A549 (cell line): ENCODE data around the gene SUSD5. TPM values are rescaled to one million over a fixed set of nuclear protein-coding genes. Genes with fewer than 3 reads are reported as not detected.

Experiments used
- ATAC-seq, 2 experiments: fragments of 200-7000 bp in 1 of 2; fragments of >200 bp in 1 of 2; cut with Nextera tagmentation in 1 of 2; cut with Tn5 transposase in 1 of 2; 3 replicates each; pipeline versions ENCODE4 v1.8.0 to v1.9.1; 2018 to 2020; ENCODE audit warnings: mild to moderate bottlenecking in 1 of 2, moderate library complexity in 1 of 2
- CTCF ChIA-PET: fragments of 300-600 bp; sonication (Branson Sonifier 250); formaldehyde crosslinking; extraction: SDS; loops from one replicate; lab custom pipeline; 2021; ENCODE audit warnings: antibody characterized with exemption, inconsistent platforms; lab: Yijun Ruan, JAX
- POLR2A ChIA-PET: fragments of 350-600 bp; formaldehyde crosslinking; extraction: SDS; loops from one replicate; lab custom pipeline; 2021; ENCODE audit warnings: antibody characterized with exemption, inconsistent platforms; lab: Yijun Ruan, JAX
- DNase-seq, 2 experiments: peaks; one replicate each; pipeline versions ENCODE4 v3.0.0 to v3.0.0-alpha.2; 2011 to 2016; ENCODE audit warnings: low read depth in 1 of 2, low spot score in 1 of 2
- FAIRE-seq: peaks from 2 replicates; lab custom pipeline; 2011; peaks lifted over from hg19 to GRCh38; lab: Jason Lieb, UNC
- H3K27ac ChIP-seq, 2 experiments: fragments of >200 bp; sonication (Bioruptor Twin); formaldehyde crosslinking; 3 replicates each; pipeline ENCODE4 v1.5.1; 2016 to 2017
- H3K4me1 ChIP-seq: fragments of >200 bp; sonication (Bioruptor Twin); formaldehyde crosslinking; 3 replicates; pipeline ENCODE4 v1.6.1; 2016
- H3K4me2 ChIP-seq: fragments of >200 bp; sonication (Bioruptor Twin); formaldehyde crosslinking; 3 replicates; pipeline ENCODE4 v1.6.1; 2016
- H3K4me3 ChIP-seq: fragments of >200 bp; sonication (Bioruptor Twin); formaldehyde crosslinking; 3 replicates; pipeline ENCODE4 v1.5.1; 2016
- H3K9me3 ChIP-seq: fragments of >200 bp; sonication (Bioruptor Twin); formaldehyde crosslinking; 3 replicates; pipeline ENCODE4 v1.6.1; 2016
- CEBPB ChIP-seq, 2 experiments: fragments of >200 bp in 1 of 2; sonication (Bioruptor Twin) in 1 of 2; formaldehyde crosslinking in 1 of 2; IDR thresholded peaks; 2 replicates each; pipeline ENCODE4 v1.6.1; 2012 to 2016
- EHF ChIP-seq: fragments of 250-450 bp; sonication (Bioruptor Pico); IDR thresholded peaks from 2 replicates; pipeline ENCODE4 v1.5.0; 2020; ENCODE audit warnings: mild to moderate bottlenecking
- EP300 ChIP-seq, 2 experiments: fragments of >200 bp; sonication (Bioruptor Twin); formaldehyde crosslinking; IDR thresholded peaks; 2 replicates in 1 of 2; 3 replicates in 1 of 2; pipeline ENCODE4 v1.6.1; 2016 to 2017
- ESRRA ChIP-seq: fragments of 150-350 bp; IDR thresholded peaks from 2 replicates; pipeline ENCODE4 v1.6.1; 2014; ENCODE audit warnings: mild to moderate bottlenecking, low read length, borderline replicate concordance
- FOXS1 ChIP-seq: fragments of 250-450 bp; sonication (Bioruptor Pico); IDR thresholded peaks from 2 replicates; pipeline ENCODE4 v1.5.0; 2020; ENCODE audit warnings: mild to moderate bottlenecking, moderate library complexity
- GATA3 ChIP-seq: IDR thresholded peaks from 2 replicates; pipeline ENCODE4 v1.6.1; 2012; ENCODE audit warnings: borderline replicate concordance
- HOXB13 ChIP-seq: fragments of 250-450 bp; sonication (Bioruptor Pico); IDR thresholded peaks from 2 replicates; pipeline ENCODE4 v1.5.0; 2020; ENCODE audit warnings: low read depth, mild to moderate bottlenecking, moderate library complexity
- MAFK ChIP-seq: fragments of 450-650 bp; IDR thresholded peaks from 2 replicates; pipeline ENCODE4 v1.6.1; 2014; ENCODE audit not compliant: partially characterized antibody
- MAZ ChIP-seq: fragments of 150-350 bp; IDR thresholded peaks from 2 replicates; pipeline ENCODE4 v1.6.1; 2014; ENCODE audit warnings: antibody characterized with exemption, low read depth, low read length, borderline replicate concordance
- NFE2L2 ChIP-seq: fragments of 150-350 bp; conservative IDR thresholded peaks from 2 replicates; pipeline ENCODE4 v1.6.1; 2014; ENCODE audit warnings: low read length
- NPAS2 ChIP-seq: fragments of 250-450 bp; sonication (Bioruptor Pico); IDR thresholded peaks from 2 replicates; pipeline ENCODE4 v1.8.0; 2022; ENCODE audit warnings: mild to moderate bottlenecking, moderate library complexity, borderline replicate concordance
- PHF8 ChIP-seq: fragments of 200-600 bp; sonication (generic); IDR thresholded peaks from 2 replicates; pipeline ENCODE4 v1.6.1; 2016; ENCODE audit warnings: low read depth, mild to moderate bottlenecking, antibody characterized with exemption, moderate library complexity, borderline replicate concordance
- POLR2AphosphoS2 ChIP-seq: conservative IDR thresholded peaks from 2 replicates; pipeline ENCODE4 v1.6.1; 2012; ENCODE audit warnings: low read length, improper control_type of control experiment, inconsistent platforms
- RCOR1 ChIP-seq: fragments of 150-350 bp; IDR thresholded peaks from 2 replicates; pipeline ENCODE4 v1.6.1; 2014; ENCODE audit warnings: antibody characterized with exemption, low read length, low read depth
- SMC3 ChIP-seq: fragments of >200 bp; sonication (Bioruptor Twin); formaldehyde crosslinking; IDR thresholded peaks from 3 replicates; pipeline ENCODE4 v1.6.1; 2018; ENCODE audit warnings: inconsistent platforms
- ZC3H11A ChIP-seq: fragments of 450-650 bp; IDR thresholded peaks from 2 replicates; pipeline ENCODE4 v1.6.1; 2014; ENCODE audit warnings: antibody characterized with exemption, mild to moderate bottlenecking
- ZFP36 ChIP-seq: fragments of 450-650 bp; IDR thresholded peaks from 2 replicates; pipeline ENCODE4 v1.6.1; 2014; ENCODE audit warnings: borderline replicate concordance; ENCODE audit not compliant: partially characterized antibody
- ZNF302 ChIP-seq: fragments of 250-450 bp; sonication (Bioruptor Pico); IDR thresholded peaks from 2 replicates; pipeline ENCODE4 v1.9.0; 2021; ENCODE audit warnings: inconsistent platforms, mild to moderate bottlenecking, moderate library complexity
- WGBS: methylation state at CpG from one replicate; pipeline ENCODE4 v1.1.6; 2017; ENCODE audit errors: missing lambda C conversion rate; 5-methylcytosine and 5-hydroxymethylcytosine counted together
- polyA plus RNA-seq, 4 experiments: library from polyadenylated mRNA; depleted of rRNA in 3 of 4; stranded (reverse); fragments of >200 nt; fragmentation: RNase III in 1 of 4; extraction: RNeasy Plus Mini Kit Qiagen cat#74134 plus additional on column Dnase treatment in 1 of 4; gene quantifications; 2 replicates in 3 of 4; 3 replicates in 1 of 4; pipeline ENCODE4 v1.2.3, GENCODE V29; 2011 to 2017
- TF ChIP-seq, protein P1 (sequence below): fragments of 250-450 bp; sonication (Bioruptor Pico); IDR thresholded peaks from 2 replicates; pipeline ENCODE4 v1.5.0; 2020; ENCODE audit warnings: low read depth, mild to moderate bottlenecking, moderate library complexity
- TF ChIP-seq, protein P2 (sequence below): fragments of 450-650 bp; IDR thresholded peaks from 2 replicates; pipeline ENCODE4 v1.6.1; 2014; ENCODE audit warnings: antibody characterized with exemption
- TF ChIP-seq, protein P3 (sequence below): fragments of 250-450 bp; sonication (Bioruptor Pico); IDR thresholded peaks from 2 replicates; pipeline ENCODE4 v1.5.0; 2021; ENCODE audit warnings: mild to moderate bottlenecking, moderate library complexity, borderline replicate concordance
- TF ChIP-seq, protein P4 (sequence below): IDR thresholded peaks from 2 replicates; pipeline ENCODE4 v1.6.1; 2012
- TF ChIP-seq, protein P5 (sequence below): IDR thresholded peaks from 2 replicates; pipeline ENCODE4 v1.6.1; 2012

SUSD5 gene
- polyA plus RNA-seq, 2 of the 4 experiments (the other 2 are of a cell fraction) = 0.63 to 1.7 TPM

DNA sequence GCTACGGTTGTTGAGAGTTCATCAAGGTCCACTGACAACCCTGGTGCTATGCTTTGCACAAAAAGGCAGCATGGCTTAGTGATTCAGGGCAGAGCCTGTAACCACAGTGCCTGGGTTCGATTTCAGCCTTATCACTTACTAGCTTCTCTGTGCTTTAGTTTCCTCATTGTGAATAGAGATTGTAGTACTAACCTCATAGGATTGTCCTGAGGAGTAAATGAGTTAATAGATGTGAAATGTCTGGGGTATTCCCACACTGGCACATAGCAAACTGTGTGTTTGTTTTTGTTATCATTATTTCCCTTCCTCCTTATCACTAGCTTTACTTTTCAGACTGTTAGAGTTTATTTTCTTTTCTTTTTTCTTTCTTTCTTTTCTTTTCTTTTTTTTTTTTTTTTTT, 88.5 kb downstream of the SUSD5 start (continued):
- TF ChIP-seq, protein P1, sequence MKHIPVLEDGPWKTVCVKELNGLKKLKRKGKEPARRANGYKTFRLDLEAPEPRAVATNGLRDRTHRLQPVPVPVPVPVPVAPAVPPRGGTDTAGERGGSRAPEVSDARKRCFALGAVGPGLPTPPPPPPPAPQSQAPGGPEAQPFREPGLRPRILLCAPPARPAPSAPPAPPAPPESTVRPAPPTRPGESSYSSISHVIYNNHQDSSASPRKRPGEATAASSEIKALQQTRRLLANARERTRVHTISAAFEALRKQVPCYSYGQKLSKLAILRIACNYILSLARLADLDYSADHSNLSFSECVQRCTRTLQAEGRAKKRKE (CRISPR knock-in tag) = no peak
- TF ChIP-seq SMC3 = no peak

DNA sequence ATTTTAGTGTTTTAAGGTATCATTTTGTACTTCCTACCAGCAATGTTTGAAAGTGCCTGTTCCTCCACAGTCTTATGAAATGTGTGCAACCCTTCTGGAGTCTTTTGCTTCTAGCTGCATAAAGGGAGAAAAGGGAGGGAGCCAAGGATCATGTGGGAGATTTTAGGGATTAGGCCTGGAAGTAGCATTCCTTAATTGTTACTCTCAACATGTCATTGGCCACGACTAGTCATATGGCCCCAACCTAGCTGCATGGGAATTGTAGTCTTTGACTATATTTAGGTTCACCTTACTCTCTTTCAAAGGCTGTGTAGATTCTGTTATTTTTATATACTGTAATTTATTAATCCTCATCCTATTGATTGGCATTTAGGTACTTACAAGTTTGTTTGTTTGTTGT, 89.9 kb downstream of the SUSD5 start:
- TF ChIP-seq GATA3 (no peak), ZNF302 (CRISPR knock-in tag) (no peak)
- TF ChIP-seq, protein P2, sequence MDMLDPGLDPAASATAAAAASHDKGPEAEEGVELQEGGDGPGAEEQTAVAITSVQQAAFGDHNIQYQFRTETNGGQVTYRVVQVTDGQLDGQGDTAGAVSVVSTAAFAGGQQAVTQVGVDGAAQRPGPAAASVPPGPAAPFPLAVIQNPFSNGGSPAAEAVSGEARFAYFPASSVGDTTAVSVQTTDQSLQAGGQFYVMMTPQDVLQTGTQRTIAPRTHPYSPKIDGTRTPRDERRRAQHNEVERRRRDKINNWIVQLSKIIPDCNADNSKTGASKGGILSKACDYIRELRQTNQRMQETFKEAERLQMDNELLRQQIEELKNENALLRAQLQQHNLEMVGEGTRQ = 0 out of 2 replicates have a peak, but pooled peaks have one; percentile 28
- CTCF ChIA-PET = interaction anchor here (0.8 to 8.3 kb wide), 3 partner anchors 23 to 658 kb away, joined by 3 to 187 read pairs (median 3); no protein-coding TSS in a partner anchor
- FAIRE-seq = no peak

DNA sequence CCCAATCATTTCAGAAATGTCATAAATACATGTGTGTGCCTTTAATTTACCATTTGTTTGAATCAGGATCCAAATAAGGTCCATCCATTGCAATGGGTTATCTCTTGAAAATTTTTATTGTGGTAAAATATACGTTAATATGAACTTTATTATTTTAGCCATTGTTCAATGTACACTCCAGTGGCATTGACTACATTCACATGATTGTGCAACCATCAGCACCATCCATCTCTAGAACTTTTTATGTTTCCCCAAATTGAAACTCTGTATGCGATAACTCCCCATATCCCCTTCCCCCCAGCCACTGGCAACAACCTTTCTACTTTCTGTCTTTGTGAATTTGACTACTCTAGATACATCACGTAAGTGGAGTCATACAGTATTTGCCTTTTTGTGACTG, 92.8 kb downstream of the SUSD5 start:
- no peak for ATAC-seq
- Histone ChIP-seq H3K4me1 (peaks cover 6% of the 10 kb centered on the region), H3K9me3 (no peaks in the 10 kb centered on the region), H3K4me3 (no peak overlapping the region), H3K4me2 (no peak overlapping the region), H3K27ac (no peak overlapping the region)
- DNase-seq = no peak
- TF ChIP-seq ESRRA = no peak
- TF ChIP-seq CEBPB (IDR thresholded peaks at IDR 0.05) = peak in 1 of 2 experiments; percentile 6; a peak in 1 of 4 replicates
- ChIA-PET CTCF (interaction anchor here (0.6 to 8.3 kb wide), 2 partner anchors 10 to 245 kb away, joined by 4 to 187 read pairs; no protein-coding TSS in a partner anchor), POLR2A (no interaction called here)
- FAIRE-seq = no peak
- WGBS = 91% methylated on average over 3 of the region's 3 CpGs

More for the DNA sequence above, 89.9 kb downstream of the SUSD5 start:
- ATAC-seq (no peak), DNase-seq (no peak)
- POLR2A ChIA-PET = no interaction called here
- no peak overlapping the region for H3K4me3 ChIP-seq
- no peak overlapping the region for H3K27ac ChIP-seq
- H3K9me3 ChIP-seq = no peaks in the 10 kb centered on the region
- H3K4me2 ChIP-seq = no peak overlapping the region
- 0 out of 3 replicates have a peak, but pooled peaks cover 5% of the 10 kb centered on the region for H3K4me1 ChIP-seq
- WGBS = 62% methylated on average over 1 of the region's 1 CpG

DNA sequence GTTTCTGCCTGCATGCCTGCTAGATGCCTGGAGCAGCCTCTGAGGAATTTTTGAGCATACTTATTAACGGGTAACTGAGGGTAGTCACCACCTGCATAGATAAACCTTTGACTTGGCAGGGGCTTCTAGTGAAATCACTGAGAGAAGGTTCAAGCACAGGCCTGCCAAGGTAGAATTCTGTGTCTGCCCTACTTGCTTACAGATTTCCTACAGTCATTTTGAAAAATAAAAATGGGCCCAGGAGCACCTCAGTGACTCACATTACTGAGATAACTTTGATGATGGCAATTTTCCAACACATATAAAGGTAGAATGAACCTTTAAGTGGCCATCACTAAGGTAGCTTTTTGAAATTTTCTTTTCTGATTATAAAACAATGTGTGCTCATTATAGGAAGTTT, 94.0 kb downstream of the SUSD5 start:
- Histone ChIP-seq H3K27ac (no peak overlapping the region), H3K4me3 (no peak overlapping the region), H3K4me2 (no peak overlapping the region), H3K9me3 (no peaks in the 10 kb centered on the region), H3K4me1 (peaks cover 11% of the 10 kb centered on the region)
- ATAC-seq = no peak
- ChIA-PET CTCF (interaction anchor here (0.7 to 1.3 kb wide), 3 partner anchors 18 to 248 kb away, joined by 3 to 4 read pairs (median 4); no protein-coding TSS in a partner anchor), POLR2A (no interaction called here)
- WGBS = 67% methylated on average over 1 of the region's 1 CpG
- no peak for DNase-seq
- TF ChIP-seq, protein P2 = no peak
- no peak for TF ChIP-seq NPAS2 (CRISPR knock-in tag)
- no peak for TF ChIP-seq ZFP36
- no peak for TF ChIP-seq FOXS1 (CRISPR knock-in tag)
- TF ChIP-seq, protein P3, sequence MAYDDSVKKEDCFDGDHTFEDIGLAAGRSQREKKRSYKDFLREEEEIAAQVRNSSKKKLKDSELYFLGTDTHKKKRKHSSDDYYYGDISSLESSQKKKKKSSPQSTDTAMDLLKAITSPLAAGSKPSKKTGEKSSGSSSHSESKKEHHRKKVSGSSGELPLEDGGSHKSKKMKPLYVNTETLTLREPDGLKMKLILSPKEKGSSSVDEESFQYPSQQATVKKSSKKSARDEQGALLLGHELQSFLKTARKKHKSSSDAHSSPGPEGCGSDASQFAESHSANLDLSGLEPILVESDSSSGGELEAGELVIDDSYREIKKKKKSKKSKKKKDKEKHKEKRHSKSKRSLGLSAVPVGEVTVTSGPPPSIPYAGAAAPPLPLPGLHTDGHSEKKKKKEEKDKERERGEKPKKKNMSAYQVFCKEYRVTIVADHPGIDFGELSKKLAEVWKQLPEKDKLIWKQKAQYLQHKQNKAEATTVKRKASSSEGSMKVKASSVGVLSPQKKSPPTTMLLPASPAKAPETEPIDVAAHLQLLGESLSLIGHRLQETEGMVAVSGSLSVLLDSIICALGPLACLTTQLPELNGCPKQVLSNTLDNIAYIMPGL = no peak
- TF ChIP-seq MAZ = no peak
- TF ChIP-seq EP300 (IDR thresholded peaks at IDR 0.05) = no peak
- no peak for TF ChIP-seq RCOR1
- no peak for TF ChIP-seq MAFK
- TF ChIP-seq POLR2AphosphoS2 = no peak
- no peak for TF ChIP-seq PHF8
- TF ChIP-seq, protein P4, sequence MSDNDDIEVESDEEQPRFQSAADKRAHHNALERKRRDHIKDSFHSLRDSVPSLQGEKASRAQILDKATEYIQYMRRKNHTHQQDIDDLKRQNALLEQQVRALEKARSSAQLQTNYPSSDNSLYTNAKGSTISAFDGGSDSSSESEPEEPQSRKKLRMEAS = no peak
- TF ChIP-seq, protein P5, sequence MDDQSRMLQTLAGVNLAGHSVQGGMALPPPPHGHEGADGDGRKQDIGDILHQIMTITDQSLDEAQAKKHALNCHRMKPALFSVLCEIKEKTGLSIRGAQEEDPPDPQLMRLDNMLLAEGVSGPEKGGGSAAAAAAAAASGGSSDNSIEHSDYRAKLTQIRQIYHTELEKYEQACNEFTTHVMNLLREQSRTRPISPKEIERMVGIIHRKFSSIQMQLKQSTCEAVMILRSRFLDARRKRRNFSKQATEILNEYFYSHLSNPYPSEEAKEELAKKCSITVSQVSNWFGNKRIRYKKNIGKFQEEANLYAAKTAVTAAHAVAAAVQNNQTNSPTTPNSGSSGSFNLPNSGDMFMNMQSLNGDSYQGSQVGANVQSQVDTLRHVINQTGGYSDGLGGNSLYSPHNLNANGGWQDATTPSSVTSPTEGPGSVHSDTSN = no peak
- TF ChIP-seq ZC3H11A = no peak
- TF ChIP-seq HOXB13 = no peak
- no peak for TF ChIP-seq EHF (CRISPR knock-in tag)
- TF ChIP-seq, protein P1 (CRISPR knock-in tag) = no peak
- TF ChIP-seq NFE2L2 = no peak
- TF ChIP-seq CEBPB (IDR thresholded peaks at IDR 0.05) = no peak
- TF ChIP-seq ESRRA = no peak
- FAIRE-seq = no peak
